Measurements from ENCODE around the gene EML6.
"Not testable (repeated sequence)": the region's sequence is repeated elsewhere in the genome, so short reads cannot be mapped to it uniquely, and the experiment has no call there.

Gene EML6

DNA sequence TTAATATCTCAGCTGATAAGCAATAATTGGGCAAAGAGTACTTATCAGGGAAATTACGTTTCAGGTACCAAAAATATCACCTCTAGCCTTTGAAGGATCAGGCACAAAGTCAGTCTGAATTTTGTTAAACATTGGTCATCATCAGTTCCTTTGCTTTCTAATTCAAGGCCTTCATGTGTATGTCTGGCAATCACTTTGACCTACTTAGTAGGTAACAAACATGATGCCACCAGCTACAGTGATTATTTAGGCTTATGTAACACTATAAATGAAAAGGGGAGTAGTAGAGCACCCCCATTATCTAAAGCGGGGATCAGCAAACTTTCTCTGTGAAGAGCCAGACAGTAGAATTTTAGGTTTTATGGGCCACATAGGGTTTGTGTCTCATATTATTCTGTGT, 251.7 kb downstream of the EML6 start:
- no peak for DNase-seq

DNA sequence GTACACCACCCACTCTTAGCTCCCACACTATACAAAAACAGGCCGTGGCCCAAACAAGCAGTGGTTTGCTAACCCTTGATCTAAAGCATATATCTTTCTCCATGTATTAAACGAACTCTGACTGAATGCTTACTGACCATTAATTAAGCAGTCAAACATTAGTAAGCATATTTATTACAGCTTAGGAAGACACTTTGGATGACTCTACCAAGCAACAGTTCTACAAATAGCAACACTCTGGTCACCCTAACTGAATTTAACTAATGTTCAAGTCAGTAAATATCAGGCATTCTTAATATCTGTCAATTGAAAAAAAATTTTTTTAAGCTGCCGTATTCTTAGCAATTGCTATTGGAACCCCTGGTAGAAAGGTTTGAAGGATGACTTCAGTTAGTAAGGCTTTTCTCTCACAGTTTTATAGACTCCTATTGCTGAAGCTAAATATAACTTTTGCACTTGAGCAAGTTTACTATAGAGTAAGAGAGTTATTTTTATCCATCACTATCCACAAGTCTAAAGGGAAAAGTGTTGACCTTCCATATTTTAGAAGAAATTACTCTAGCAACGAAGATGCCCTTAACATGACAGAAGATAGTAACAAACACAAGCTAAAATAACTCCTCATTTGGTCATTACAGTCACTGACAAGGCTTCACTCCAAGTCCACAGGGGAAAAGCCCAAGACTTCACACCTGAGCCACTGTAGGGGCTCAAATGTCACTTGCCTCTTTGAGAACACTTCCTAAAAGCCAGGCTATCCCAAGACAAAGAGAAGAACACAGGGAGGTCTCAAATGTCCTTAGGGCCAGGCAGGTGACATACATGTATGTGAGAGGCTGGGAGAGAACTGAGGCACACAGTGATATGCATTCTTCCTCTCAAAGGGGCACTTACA, 252.4 kb downstream of the EML6 start:
- no peak for DNase-seq

DNA sequence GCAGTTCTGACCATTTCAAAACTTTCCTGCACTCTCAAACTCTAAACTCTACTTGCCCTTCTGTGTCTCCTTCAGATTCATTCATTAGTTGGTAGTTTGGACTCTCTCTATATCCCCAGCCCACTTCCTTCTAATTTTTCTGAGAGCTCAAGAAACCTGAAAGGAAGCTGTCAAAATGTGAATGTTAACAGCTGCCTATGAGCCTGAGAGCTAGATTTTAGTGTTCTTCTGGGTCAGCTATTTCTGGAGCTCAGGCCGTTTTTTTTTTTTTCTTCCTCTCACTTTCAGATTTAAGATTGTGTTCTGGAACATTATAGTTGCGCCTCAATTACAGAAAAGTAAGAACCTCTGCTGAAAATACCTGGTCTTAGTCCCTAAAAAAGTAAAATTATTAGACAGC, 253.7 kb downstream of the EML6 start:
- DNase-seq: no peak

GRCh38 chr2:54979321-54980044, 256.0 kb downstream of the EML6 start:
- DNase-seq: peak; percentile 33

- no peak for DNase-seq
Observed at GRCh38 chr2:54981385-54981784, 257.9 kb downstream of the EML6 start.

GRCh38 chr2:54983345-54984220, 260.1 kb downstream of the EML6 start:
- DNase-seq: no peak

GRCh38 chr2:54984476-54984875, 261.0 kb downstream of the EML6 start:
- no peak for DNase-seq

DNA sequence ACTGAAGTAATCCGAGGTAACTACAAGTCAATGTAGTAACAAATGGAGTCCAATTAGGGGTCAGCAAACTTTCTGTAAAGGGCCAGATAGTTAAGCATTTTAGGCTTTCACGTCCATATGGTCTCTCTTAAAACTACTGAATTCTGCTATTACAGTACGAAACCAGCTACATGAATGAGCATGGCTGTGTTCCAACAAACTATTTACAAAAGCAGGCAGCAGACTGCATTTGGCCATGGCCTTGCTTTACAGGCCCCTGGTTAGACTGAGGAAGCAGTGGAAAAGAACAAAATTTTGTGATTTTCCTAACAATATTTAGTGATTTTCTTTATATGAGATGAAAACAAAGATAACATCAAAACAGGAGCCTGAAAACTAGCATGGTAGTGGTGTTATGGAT, 262.8 kb downstream of the EML6 start:
- no peak for DNase-seq

GRCh38 chr2:54988612-54989011, 265.1 kb downstream of the EML6 start:
- DNase-seq: no peak

- DNase-seq: not testable (repeated sequence)
Observed at GRCh38 chr2:54990694-54991093, 267.2 kb downstream of the EML6 start.

- no peak for DNase-seq
Observed at GRCh38 chr2:54995553-54995952, 272.1 kb downstream of the EML6 start.

DNA sequence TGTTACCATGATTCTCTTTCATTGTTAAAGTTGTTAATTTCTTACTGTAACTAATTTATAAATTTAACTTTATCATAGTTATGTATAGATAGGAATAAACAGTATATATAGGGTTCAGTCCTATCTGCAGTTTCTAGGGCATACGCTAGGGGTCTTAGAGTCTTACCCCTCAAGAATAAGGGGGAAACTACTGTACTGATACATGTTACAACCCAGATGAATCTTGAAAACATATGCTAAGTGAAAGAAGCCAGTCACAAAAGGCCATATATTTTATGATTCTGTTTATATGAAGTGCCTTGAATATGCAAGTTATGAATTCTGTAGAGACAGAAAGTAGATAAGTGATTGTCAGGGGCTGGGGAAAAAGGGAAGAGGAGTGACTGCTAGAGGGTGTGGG, 274.4 kb downstream of the EML6 start:
- DNase-seq: no peak

- no peak for DNase-seq
Observed at GRCh38 chr2:54999182-54999581, 275.7 kb downstream of the EML6 start.

DNA sequence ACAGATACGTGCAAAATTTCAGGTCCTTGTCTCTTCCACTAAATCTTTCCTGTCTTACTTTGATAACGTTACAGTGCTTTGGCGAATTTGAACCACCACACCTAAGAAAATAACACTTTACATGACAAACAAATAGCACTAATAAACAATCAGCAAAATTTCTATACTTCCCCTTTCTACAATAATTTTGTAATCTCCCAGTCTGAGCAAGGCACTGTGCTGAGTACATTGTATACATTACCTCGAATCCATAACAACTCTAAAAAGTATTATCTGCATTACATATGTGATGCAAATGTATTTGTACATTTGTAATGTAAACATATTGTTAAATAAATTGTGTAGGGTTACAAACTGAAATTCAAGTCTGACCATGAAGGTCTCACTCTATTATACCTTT, 276.9 kb downstream of the EML6 start:
- DNase-seq: no peak

- no peak for DNase-seq
Observed at GRCh38 chr2:55001716-55002115, 278.3 kb downstream of the EML6 start.

DNA sequence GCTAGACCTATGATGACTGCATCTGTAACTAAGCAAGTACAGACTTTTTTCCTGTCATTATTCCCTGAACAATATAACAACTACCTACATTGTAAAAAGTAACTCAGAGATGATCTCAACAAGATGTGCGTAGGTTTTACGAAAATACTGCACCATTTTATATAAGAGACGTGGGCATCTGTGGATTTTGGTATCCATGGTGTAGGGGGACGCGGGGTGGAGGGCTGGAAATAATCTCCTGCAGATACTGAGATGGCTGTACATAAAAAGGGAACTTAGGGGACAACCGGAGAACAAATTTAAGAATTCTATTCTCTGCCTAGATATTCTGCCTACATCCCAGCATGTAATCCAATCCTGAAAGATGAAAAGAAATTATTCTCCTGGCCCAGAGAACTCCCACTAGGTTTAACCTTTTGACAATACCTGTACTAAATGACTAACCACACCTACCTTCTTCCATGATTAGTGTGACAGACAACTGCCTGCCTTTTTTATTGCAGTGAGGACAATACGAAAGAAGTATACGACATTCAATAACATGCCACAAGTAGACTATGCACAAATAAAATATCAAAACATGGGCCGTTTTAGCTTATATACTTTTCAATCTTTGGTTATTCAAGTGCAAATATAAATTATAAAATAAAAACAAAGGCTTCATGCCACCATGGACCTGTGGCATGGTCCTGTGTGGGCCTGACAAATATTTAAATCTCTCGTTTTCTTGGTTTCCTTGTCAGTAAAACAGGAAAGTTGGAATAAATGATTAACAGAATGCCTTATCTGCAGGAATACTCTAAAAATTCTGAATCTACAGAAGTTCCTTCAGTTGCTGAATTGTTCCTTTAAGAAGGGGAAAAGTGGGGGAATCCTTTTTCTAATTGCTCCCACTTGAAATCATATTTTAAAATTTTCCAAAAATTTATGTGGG, 280.5 kb downstream of the EML6 start:
- DNase-seq: no peak

DNA sequence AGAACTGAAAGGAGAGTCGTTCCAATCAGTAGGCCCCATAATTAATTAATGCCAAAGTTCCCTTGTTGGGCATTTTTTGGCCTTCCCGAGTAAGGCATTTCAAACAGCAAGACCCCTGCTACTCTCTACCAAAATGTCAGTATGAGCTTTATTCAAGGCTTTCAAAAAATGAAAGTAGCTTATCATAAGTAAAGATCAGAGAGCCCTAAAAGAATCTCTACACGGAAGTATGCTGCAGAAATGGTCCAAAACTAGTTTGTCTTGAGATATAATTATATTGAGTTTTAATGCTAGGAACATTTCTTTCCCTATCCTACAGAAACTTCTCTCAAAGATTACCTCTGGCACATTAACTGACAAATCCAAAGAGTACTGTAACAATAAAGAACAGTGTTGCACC, 282.8 kb downstream of the EML6 start:
- no peak for DNase-seq

GRCh38 chr2:55009277-55010060, 286.0 kb downstream of the EML6 start:
- DNase-seq: no peak

- DNase-seq: peak; percentile 62
Observed at GRCh38 chr2:55010149-55010591, 286.7 kb downstream of the EML6 start.

- DNase-seq: no peak
Observed at GRCh38 chr2:55010915-55011314, 287.5 kb downstream of the EML6 start.

Data from midbrain (tissue), 1 donor.